ENCODE results near the gene CLIP2.
A peak's percentile ranks its signal among the peaks of the same experiment; 100 is the strongest.

CLIP2 gene

GRCh38 chr7:74454021-74454924, 165.1 kb downstream of the CLIP2 start:
- Mint-ChIP-seq H3K27me3 (peaks cover 5% of the 10 kb centered on the region), H3K4me1 (ENCODE audit: low read depth) (peaks cover 19% of the 10 kb centered on the region), H3K27ac (no peak overlapping the region), H3K4me3 (peak overlapping the region; percentile 56), H3K36me3 (ENCODE audit: low read depth) (no peaks in the 10 kb centered on the region), H3K9me3 (no peaks in the 10 kb centered on the region)

- Mint-ChIP-seq H3K27ac (no peak overlapping the region), H3K36me3 (ENCODE audit: low read depth) (no peaks in the 10 kb centered on the region), H3K4me1 (ENCODE audit: low read depth) (peaks cover 19% of the 10 kb centered on the region), H3K4me3 (peak overlapping the region; percentile 56), H3K9me3 (no peaks in the 10 kb centered on the region), H3K27me3 (peaks cover 5% of the 10 kb centered on the region)
Measured at GRCh38 chr7:74454925-74455288, 165.7 kb downstream of the CLIP2 start.

DNA sequence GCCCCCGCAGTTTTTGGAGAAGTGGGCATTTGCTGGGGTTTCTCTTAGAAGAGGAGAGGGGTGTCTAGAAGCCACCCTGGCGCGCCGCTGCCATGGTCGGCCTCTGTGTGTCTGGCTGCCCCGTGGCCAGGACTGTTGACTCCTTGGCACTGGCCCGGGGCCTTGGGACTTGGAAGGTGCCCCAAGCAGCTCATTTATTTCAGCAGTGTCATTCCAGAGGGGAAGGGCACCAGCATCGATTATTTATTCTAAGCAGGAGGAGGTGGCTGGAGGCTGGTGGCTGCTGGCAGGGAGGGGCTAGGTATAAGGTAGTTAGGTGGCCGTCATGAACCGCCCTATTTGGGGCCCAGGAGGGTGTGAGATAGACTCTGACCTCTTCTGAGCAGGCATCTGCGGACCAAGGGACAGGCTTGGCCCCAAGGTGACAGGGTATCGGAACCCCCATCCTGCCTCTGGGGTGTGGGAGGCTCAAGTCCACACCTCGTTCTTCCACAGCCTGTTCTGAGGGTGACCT, 166.1 kb downstream of the CLIP2 start:
- H3K27me3 Mint-ChIP-seq = peaks cover 5% of the 10 kb centered on the region
- H3K9me3 Mint-ChIP-seq = no peaks in the 10 kb centered on the region
- no peak overlapping the region for H3K27ac Mint-ChIP-seq
- no peak overlapping the region for H3K4me3 Mint-ChIP-seq
- peaks cover 19% of the 10 kb centered on the region for H3K4me1 Mint-ChIP-seq (ENCODE audit: low read depth)
- H3K36me3 Mint-ChIP-seq (ENCODE audit: low read depth) = no peaks in the 10 kb centered on the region

Data from stimulated activated naive CD8-positive, alpha-beta T cell treated with anti-CD3 and anti-CD28 coated beads, Interleukin-15, Interleukin-2, amounts not matched to agents 100 ng/mL and 50 ng/mL, for 24 hours (primary cell).